Mammary epithelial cell (primary cell): ENCODE data around the gene DNAJC27.

Experiments used
- CTCF ChIP-seq, 2 donors: IDR thresholded peaks in 1 of 2; conservative IDR thresholded peaks in 1 of 2; 2 replicates each; pipeline ENCODE4 v1.5.1; 2011 to 2012; ENCODE audit warnings: inconsistent platforms in 2 of 2, low read length in 2 of 2, mild to moderate bottlenecking in 2 of 2, control low read depth in 1 of 2, low read depth in 1 of 2; ENCODE audit not compliant: insufficient read depth in 1 of 2; ENCODE audit errors: extremely low read depth in 1 of 2
- EZH2 ChIP-seq: IDR thresholded peaks from 2 replicates; pipeline ENCODE4 v1.6.1; 2012; ENCODE audit warnings: low read length, inconsistent platforms, borderline replicate concordance

GRCh38 chr2:24918326-24919036, 53.3 kb downstream of the DNAJC27 start:
- no peak for TF ChIP-seq EZH2
- no peak for TF ChIP-seq CTCF (conservative IDR thresholded peaks at IDR 0.05 in 1 of 2, IDR thresholded peaks at IDR 0.05 in 1 of 2; ENCODE audit: extremely low read depth in 1 of 2, insufficient read depth in 1 of 2, low read depth in 1 of 2, low read length in 2 of 2)
